ENCODE measurements around the gene APMAP. TPM values are rescaled to one million over a fixed set of nuclear protein-coding genes. Genes with fewer than 3 reads are reported as not detected.

Gene APMAP
- total RNA-seq, 2 donors from 2014 or later = 38.4 to 44.0 TPM

GRCh38 chr20:24995741-24996448, 3.3 kb upstream of the APMAP start:
- Histone ChIP-seq H3K27me3 (replicated peaks; ENCODE audit: insufficient read depth) (no peaks in the 10 kb centered on the region), H3K36me3 (no peaks in the 10 kb centered on the region), H3K4me1 (ENCODE audit: control insufficient read depth in 1 of 2, low read depth in 2 of 2) (peaks cover 12 to 38% of the 10 kb centered on the region in 2 donors), H3K9me3 (no peaks in the 10 kb centered on the region), H3K27ac (no peak overlapping the region), H3K4me3 (no peak overlapping the region)
- TF ChIP-seq, protein P1, sequence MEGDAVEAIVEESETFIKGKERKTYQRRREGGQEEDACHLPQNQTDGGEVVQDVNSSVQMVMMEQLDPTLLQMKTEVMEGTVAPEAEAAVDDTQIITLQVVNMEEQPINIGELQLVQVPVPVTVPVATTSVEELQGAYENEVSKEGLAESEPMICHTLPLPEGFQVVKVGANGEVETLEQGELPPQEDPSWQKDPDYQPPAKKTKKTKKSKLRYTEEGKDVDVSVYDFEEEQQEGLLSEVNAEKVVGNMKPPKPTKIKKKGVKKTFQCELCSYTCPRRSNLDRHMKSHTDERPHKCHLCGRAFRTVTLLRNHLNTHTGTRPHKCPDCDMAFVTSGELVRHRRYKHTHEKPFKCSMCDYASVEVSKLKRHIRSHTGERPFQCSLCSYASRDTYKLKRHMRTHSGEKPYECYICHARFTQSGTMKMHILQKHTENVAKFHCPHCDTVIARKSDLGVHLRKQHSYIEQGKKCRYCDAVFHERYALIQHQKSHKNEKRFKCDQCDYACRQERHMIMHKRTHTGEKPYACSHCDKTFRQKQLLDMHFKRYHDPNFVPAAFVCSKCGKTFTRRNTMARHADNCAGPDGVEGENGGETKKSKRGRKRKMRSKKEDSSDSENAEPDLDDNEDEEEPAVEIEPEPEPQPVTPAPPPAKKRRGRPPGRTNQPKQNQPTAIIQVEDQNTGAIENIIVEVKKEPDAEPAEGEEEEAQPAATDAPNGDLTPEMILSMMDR (IDR thresholded peaks at IDR 0.05) = no peak
- DNase-seq (ENCODE audit: low spot score) (no peak), ATAC-seq (ENCODE audit: insufficient number of reproducible peaks, low FRiP score, low read depth) (no peak)

DNA sequence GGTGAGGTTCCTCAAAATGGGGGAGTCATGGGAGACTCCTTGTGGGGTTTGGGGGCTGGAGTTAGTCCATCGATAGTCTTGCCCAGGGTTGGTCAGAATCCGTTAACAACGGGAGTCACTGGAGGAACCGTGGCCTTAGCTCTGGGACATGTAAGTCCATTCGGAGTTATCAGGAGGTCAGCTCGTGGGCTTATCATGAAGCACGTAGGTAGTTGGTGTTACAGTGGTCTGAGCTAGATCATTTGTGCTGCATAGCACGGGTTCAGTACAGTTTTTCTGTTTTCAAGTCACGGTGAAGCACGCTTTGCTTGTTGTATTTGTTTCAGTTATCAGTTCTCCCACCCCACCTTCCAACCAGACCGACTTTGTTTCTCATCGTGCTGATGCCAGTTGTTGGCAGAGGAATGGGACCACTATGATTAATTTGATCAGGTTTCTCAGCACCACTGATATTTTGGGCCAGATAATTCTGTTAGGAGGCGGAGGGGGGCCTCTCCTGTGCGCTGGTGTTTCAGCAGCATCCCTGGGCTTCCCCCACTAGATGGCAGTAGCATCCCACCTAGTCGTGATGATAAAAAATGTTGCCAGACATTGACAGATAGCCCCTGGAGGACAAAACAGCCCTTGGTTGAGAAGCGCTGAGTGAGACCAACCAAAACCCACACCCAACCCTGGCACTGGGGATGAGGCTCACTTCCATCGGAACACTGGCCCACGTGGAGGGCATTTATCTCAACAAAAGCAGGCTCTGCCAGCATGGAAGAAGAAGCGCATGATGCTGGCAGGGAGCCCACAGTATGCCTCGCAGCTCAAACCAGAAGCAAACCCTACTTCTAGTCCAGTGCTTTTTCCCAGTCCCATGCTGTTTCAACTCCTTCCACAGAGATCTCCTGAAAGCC, 2.2 kb upstream of the APMAP start:
- H3K36me3 ChIP-seq = no peaks in the 10 kb centered on the region
- no peak overlapping the region for H3K27ac ChIP-seq
- H3K4me3 ChIP-seq = peak overlapping the region; percentile 43

GRCh38 chr20:24994186-24994465, 1.6 kb upstream of the APMAP start:
- H3K27me3 ChIP-seq (replicated peaks; ENCODE audit: insufficient read depth) = no peaks in the 10 kb centered on the region
- DNase-seq (ENCODE audit: low spot score) = no peak
- peaks cover 12 to 35% of the 10 kb centered on the region in 2 donors for H3K4me1 ChIP-seq (ENCODE audit: control insufficient read depth in 1 of 2, low read depth in 2 of 2)
- H3K27ac ChIP-seq = no peak overlapping the region
- no peaks in the 10 kb centered on the region for H3K36me3 ChIP-seq
- H3K9me3 ChIP-seq = no peaks in the 10 kb centered on the region
- TF ChIP-seq, protein P1 (IDR thresholded peaks at IDR 0.05) = no peak
- no peak for ATAC-seq (ENCODE audit: insufficient number of reproducible peaks, low FRiP score, low read depth)
- H3K4me3 ChIP-seq = no peak overlapping the region

More for the DNA sequence above, 2.2 kb upstream of the APMAP start:
- H3K4me1 ChIP-seq (ENCODE audit: control insufficient read depth in 1 of 2, low read depth in 2 of 2) = peaks cover 12 to 35% of the 10 kb centered on the region in 2 donors
- ATAC-seq (ENCODE audit: insufficient number of reproducible peaks, low FRiP score, low read depth) (no peak), DNase-seq (ENCODE audit: low spot score) (peak; percentile 40)
- H3K9me3 ChIP-seq = no peaks in the 10 kb centered on the region
- H3K27me3 ChIP-seq (replicated peaks; ENCODE audit: insufficient read depth) = no peaks in the 10 kb centered on the region
- TF ChIP-seq, protein P1 (IDR thresholded peaks at IDR 0.05) = peak; percentile 89

- no peaks in the 10 kb centered on the region for H3K36me3 ChIP-seq
- peak overlapping the region; percentile 77 for H3K4me3 ChIP-seq
- DNase-seq (ENCODE audit: low spot score) (no peak), ATAC-seq (ENCODE audit: insufficient number of reproducible peaks, low FRiP score, low read depth) (no peak)
- H3K9me3 ChIP-seq = no peaks in the 10 kb centered on the region
- TF ChIP-seq, protein P1 (IDR thresholded peaks at IDR 0.05) = no peak
- H3K27me3 ChIP-seq (replicated peaks; ENCODE audit: insufficient read depth) = no peaks in the 10 kb centered on the region
- peak overlapping the region; percentile 96 to 97 for H3K27ac ChIP-seq
- peaks cover 12 to 35% of the 10 kb centered on the region in 2 donors for H3K4me1 ChIP-seq (ENCODE audit: control insufficient read depth in 1 of 2, low read depth in 2 of 2)
Measured at GRCh38 chr20:24993337-24994185, 1.0 kb upstream of the APMAP start.
